C4-2B (cell line): ENCODE data around the gene TMEM271.

Experiments
- H3K27ac ChIP-seq: fragments of 450-650 bp; 2 replicates; pipeline ENCODE4 v1.5.1; 2017
- CTCF ChIP-seq: fragments of 450-650 bp; conservative IDR thresholded peaks from 2 replicates; pipeline ENCODE4 v1.5.1; 2017; ENCODE audit warnings: mild to moderate bottlenecking
- ZFX ChIP-seq: fragments of 450-650 bp; IDR thresholded peaks from 2 replicates; pipeline ENCODE4 v1.6.1; 2017

The TMEM271 gene

GRCh38 chr4:545612-546011 lies 30.5 kb downstream of the TMEM271 start:
- TF ChIP-seq ZFX (no peak), CTCF (no peak)
- no peak overlapping the region for H3K27ac ChIP-seq

DNA sequence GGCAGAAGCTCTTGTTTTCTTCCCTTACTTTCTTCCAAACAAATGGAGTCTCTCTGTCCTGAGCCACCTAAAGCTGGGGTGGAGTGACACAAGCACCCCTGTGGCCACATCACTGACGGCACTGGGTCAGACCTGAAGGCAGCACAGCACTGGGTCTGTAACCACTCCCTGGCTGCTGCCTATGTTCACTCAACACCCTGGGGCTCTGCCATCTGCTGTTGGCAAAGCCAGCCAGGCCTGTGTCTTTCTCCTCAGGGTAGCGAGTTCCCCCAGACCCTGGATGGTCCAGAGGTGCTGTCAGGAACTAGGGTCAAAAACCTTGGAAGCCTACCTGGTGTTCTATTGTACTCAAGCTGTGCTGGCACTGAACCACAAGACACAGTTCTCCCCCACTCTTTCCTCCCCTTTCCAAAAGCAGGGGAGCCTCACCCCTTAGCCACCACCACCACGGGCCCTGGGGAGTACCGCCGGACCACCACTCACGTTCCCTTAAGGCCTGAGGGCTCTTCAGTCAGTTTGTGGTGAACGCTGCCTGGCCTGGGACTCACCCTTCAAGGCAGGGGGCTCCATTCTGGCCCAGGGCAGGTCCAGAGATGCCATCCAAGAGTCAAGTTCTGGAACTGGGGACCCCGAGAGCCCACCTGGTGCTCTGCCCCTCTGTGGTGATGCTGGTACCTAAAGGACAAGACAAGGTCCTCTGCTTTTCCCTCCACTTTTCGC lies 31.5 kb downstream of the TMEM271 start:
- H3K27ac ChIP-seq, result no peak overlapping the region
- TF ChIP-seq ZFX (no peak), CTCF (no peak)

DNA sequence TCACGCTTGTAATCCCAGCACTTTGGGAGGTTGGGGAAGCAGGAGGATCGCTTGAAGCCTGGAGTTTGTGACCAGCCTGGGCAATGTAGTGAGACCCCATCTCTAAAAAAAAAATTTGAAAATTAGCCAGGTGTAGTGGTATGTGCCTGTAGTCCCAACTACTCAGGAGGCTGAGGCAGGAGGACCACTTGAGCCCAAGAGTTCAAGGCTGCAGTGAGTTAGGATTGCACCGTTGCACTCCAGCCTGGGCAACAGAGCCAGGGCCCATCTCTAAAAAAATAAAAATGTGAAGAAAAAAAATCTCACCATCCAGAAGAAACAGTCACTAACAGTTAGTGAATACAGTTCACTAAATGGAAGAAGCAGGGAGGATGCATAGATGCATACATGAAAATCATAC lies 34.8 kb downstream of the TMEM271 start:
- TF ChIP-seq CTCF (no peak), ZFX (no peak)

GRCh38 chr4:538542-539142 lies 37.5 kb downstream of the TMEM271 start:
- no peak overlapping the region for H3K27ac ChIP-seq
- no peak for TF ChIP-seq ZFX
- no peak for TF ChIP-seq CTCF

More for the DNA sequence above, 34.8 kb downstream of the TMEM271 start:
- no peak overlapping the region for H3K27ac ChIP-seq

- TF ChIP-seq ZFX (no peak), CTCF (no peak)
- no peak overlapping the region for H3K27ac ChIP-seq
Observed at GRCh38 chr4:537436-538264, 38.4 kb downstream of the TMEM271 start.

GRCh38 chr4:536351-536972 lies 39.6 kb downstream of the TMEM271 start:
- H3K27ac ChIP-seq, result no peak overlapping the region
- TF ChIP-seq ZFX, result no peak
- TF ChIP-seq CTCF, result no peak
